GM19452 (cell line): ENCODE measurements around the gene ADAM19.

Source experiments
- ATAC-seq: cut with Tn5 transposase; IDR thresholded peaks from one replicate; pipeline ENCODE4 v1.9.1; 2021; ENCODE audit not compliant: unreplicated experiment

The ADAM19 gene

GRCh38 chr5:157519579-157520253 is 55.9 kb downstream of the ADAM19 start:
- ATAC-seq = no peak

GRCh38 chr5:157518963-157519362 is 56.6 kb downstream of the ADAM19 start:
- peak; percentile 82 for ATAC-seq

GRCh38 chr5:157516626-157517325 is 58.8 kb downstream of the ADAM19 start:
- no peak for ATAC-seq

DNA sequence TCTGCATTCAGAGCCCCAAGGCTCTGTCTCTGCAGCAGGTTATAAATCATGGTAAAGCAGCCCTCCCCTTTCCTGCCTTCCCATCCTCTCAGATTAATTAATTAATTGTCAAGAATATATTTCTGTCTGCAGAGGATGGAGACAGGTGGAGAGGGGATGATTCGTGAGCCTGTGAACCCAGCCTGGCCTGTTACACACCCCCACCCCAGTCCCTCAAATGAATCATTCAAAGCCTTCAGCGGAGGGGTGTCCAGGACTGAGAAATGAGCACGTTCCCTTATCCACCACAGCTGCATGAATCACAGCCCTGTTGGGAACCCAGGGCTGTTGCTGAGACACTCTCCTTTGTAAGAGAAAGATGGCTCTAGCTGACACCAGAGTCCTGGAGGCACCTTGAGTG is 59.6 kb downstream of the ADAM19 start:
- ATAC-seq = no peak

GRCh38 chr5:157514974-157515373 is 60.6 kb downstream of the ADAM19 start:
- no peak for ATAC-seq

GRCh38 chr5:157513182-157513581 is 62.4 kb downstream of the ADAM19 start:
- no peak for ATAC-seq

- ATAC-seq = no peak
Observed at GRCh38 chr5:157511651-157512644, 63.6 kb downstream of the ADAM19 start.

GRCh38 chr5:157510682-157511081 is 64.9 kb downstream of the ADAM19 start:
- ATAC-seq = no peak

DNA sequence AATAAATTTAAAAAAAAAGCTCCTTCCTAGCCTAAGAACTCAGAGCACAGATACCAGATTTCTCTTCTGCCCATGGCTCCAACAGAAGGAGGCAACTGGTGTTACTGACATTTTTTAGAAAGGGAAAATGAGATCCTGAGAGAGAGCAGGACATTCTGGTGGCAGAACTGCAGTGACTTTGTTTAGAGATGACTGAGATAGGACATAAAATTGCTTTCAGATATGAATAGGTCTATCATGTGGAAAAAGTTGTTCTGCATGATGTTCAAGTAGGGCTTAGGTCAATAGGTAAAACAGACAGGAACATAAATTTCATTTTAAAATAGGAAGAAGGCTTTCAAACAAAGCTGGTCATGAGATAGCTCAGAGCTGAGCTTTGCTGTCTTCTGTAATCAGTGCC is 66.0 kb downstream of the ADAM19 start:
- ATAC-seq = peak; percentile 72

- ATAC-seq = no peak
Observed at GRCh38 chr5:157509093-157509492, 66.5 kb downstream of the ADAM19 start.

GRCh38 chr5:157506981-157507780 is 68.4 kb downstream of the ADAM19 start:
- ATAC-seq = no peak

- ATAC-seq = no peak
Observed at GRCh38 chr5:157506066-157506590, 69.4 kb downstream of the ADAM19 start.

GRCh38 chr5:157505496-157505895 is 70.1 kb downstream of the ADAM19 start:
- no peak for ATAC-seq

GRCh38 chr5:157504053-157504452 is 71.5 kb downstream of the ADAM19 start:
- ATAC-seq = no peak

DNA sequence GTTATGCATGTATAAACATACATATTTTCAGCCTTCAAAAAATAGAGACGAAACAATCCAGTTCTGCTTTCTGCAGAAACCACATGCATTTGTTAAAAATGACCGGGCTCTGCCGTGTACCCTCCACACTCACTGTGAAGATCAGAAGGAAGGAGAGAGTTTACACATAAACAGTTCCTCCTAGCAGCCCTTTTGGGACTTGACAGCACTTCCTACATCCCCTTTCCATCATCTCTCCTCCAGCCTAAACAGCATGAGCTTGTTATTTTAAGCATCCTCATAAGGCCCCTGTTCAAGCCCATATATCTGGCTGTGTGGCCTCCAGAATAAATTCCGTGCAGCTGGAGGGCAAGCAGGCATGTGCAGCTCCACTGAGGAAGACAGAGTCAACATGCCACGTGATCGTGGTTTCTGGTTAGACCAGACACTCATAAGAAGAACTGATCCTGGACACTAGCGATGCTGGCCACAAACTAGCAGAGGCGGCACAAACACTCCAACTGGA is 73.4 kb downstream of the ADAM19 start:
- peak; percentile 79 for ATAC-seq

GRCh38 chr5:157497875-157498611 is 77.5 kb downstream of the ADAM19 start:
- ATAC-seq = no peak

DNA sequence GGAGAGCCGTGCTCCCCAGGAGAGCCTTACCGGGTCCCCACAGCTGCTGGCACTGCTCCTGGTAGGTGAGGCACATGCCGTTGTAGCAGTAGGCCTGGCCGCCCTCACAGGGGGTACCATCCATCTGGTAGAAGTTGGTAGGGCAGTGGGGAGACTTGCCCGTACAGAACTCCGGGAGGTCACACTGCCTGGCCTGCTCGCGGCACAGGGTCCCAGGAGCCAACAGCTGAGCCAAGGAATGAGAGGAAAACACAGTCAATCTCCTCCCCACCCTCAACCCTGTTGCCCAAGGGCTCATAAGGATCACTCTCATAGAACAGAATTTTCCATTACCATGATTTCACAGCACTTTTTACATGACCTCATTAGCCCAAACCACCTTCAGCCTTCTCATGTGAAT is 78.7 kb downstream of the ADAM19 start:
- no peak for ATAC-seq

DNA sequence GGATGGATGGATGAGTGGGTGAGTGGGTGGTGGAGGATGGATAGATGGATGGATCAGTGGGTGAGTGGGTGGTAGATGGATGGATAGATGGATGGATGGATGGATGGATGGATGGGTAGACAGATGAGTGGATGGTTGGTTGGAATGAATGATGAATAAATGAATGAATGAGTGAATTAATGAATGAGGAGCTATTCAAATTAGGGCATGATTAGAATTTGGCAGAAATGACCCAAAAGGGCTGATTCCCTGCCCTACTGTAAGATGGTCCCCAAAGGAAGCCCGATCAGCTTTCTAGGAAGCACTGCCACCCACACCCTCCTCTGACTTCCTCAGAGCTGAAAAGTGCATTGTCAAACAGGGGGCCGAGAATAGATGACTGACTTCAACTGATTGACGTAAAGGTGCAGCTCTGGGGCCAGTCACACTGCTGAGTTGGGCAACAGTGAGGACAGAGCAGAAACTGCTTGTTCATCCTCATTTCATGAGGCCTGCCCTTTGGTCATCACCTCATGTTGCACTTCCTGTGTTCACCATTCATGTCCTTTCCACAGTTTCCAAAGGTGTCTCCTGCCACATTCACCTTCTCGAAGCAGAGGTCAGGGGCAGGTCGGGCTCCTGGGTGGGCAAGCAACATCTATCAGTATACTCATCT is 81.3 kb downstream of the ADAM19 start:
- no peak for ATAC-seq

- ATAC-seq = no peak
Observed at GRCh38 chr5:157492886-157493285, 82.7 kb downstream of the ADAM19 start.
